GM18507 (cell line): ENCODE results near the gene PES1.
"Not testable (repeated sequence)": the region's sequence is repeated elsewhere in the genome, so short reads cannot be mapped to it uniquely, and the experiment has no call there.

Experiments
- DNase-seq: peaks from one replicate; pipeline ENCODE4 v3.0.0; 2011; ENCODE audit warnings: low read depth; ENCODE audit not compliant: insufficient read length; ENCODE audit errors: extremely low spot score
- FAIRE-seq: peaks from 2 replicates; lab custom pipeline; 2011; peaks lifted over from hg19 to GRCh38; lab: Jason Lieb, UNC

Gene PES1

DNA sequence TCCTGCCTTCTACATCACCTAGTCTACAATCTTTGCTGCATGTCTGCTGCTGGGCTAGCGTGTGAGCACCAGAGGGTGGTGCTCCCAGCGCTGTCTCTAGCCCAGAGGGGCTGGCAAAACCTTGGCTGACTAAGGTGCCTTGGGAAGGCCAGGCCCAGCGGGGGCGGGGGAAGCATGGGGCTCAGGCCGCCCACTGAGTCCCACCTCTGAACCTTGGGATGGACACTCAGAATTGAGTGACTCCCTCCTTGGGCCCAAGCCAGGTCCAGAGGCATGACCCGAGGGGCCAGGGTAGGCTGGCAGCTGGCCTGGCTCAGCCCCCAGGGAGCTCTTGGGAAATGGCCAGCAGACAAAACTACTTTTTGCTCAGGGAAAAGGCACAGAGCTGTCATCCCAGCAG is 9.7 kb downstream of the PES1 start:
- FAIRE-seq (no peak), DNase-seq (no peak)

DNA sequence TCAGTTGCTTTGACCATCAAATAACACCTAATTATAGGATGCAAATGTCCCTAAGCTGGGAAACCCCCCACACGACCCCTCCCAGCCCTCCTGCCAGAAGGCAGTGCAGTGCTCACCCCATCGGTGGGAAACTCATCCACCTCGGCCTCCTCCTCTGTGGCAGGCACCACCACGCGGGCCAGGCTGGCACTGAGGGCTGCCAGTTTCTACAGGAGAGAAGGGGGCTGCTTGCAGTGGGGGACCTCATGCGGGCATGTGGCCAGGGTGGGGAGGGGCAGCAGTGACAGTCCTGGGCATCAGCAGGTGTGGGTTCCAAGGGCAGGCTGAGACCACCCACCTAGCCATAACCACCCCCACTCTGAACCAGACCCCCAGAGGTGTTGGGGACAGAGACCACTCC is 10.8 kb downstream of the PES1 start:
- DNase-seq (no peak), FAIRE-seq (no peak)

DNA sequence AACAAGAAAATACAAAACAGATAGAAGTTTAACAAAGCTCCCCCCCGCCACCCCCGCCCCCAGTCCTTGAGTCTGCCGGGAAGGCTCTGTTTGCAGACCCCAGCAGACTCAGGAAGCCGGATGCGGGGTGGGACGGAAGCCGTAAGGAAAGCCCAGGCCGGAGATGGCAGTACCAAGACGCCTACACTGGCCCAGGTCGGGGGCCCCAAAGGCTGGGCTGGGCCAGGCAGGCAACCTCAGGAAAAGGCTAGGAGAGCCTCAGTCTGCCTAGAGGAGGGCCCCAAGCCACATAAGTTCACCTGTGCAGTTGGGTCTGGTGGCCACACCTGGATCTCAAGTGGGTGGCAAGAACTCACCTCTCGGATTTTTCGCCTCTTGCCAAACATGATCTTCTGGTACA is 13.2 kb downstream of the PES1 start:
- DNase-seq: no peak
- no peak for FAIRE-seq

DNA sequence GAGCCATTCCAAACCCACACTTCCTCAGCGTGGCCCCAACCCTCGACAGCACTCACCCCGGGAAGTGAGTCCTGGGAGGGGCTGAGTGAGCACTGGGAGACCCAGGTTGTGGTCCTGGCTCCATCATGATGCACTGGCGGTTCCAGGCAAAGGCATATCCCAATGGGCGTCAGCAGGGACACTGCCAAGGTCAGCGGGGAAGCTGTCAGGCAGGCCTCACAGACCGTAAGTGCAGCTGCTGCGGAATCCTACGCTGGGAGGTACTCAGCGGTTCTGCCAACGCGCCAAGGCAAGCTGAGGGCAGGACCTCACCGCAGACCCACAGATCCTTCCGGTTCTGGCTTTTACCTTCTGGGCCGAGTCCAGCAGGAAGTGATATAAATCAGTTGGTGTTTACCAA is 15.9 kb downstream of the PES1 start:
- no peak for DNase-seq
- FAIRE-seq: no peak

DNA sequence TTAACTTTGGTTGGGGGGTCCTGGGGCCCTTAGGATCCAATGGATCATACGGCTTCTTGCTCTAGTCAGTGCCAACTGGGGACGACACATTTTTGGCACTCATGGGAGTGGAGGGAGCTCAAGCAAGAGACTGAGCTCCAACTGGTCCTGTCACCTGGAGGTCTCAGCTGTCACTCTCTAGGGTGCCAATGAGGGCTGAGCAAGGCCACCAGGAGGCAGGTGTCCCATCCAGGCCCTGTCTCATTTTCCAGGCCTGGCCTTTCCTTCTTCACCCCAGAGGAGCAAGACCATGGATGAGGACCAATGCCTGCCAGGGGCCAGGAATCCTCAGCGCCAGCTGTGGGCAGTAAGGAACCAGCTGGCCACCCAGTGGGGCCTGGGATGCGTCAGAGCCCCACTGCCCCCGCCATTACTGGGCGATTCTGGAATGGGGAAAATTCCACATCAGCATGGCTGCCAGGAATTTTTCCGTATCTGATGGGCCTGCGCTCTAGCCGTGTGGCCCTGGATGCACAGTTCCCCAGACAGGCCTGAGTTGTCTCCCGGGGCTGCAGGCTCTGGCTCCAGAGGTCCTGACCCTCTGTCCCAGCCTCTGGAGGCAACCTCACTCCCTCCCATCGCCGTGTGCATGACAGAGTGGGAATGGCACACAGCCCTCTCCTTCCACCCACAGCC is 16.6 kb downstream of the PES1 start:
- no peak for DNase-seq
- FAIRE-seq: no peak

DNA sequence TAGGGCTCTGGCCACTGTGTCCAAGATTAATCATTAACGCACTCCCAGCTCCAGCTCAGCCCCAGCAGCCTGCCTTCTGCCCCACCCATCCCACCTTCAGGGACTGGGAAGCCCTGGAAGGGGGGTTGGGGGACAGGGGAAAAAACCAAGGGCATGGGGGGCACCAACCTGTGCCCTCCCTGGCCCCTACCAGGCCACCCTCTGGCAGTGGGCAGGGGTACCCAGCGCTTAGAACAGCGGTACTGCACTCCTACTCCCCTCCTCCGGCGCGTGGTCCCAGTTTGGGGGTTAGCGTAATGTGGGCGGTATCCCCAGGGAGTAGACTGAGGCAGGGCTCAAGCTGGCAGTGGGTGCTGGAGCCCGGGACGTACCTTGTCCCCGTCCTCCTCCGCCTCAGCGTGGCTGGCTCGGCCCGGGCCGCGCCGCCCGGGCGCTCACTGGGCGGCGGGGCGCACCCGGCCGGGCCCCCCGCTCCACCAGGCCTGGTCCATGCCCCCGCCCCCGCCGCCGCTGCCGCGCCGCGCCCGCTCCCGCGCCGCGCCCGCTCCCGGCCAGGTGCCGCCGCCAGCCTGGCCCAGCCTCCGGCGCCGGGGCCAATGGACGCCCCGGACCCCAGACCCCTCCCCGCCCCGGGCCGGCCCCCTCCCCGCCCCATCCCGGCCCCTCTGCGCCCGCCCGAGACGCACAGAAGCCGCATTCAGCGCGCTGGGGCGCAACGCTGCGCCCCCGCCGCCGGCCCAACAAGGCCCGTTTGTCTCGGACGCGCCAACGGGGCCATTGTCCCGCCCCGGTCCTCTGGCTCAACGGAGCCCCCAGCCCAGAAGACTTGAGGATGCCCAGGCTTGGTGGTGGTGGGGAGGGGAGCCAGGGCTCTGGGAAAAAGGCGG is 17.4 kb downstream of the PES1 start, which contains the start of gene GAL3ST1:
GAL3ST1 (minus strand) TSS at position 571 of the 887 bp plus-strand sequence. CDS start 17,273 bp downstream, outside the sequence.
- no peak for FAIRE-seq
- DNase-seq: no peak

DNA sequence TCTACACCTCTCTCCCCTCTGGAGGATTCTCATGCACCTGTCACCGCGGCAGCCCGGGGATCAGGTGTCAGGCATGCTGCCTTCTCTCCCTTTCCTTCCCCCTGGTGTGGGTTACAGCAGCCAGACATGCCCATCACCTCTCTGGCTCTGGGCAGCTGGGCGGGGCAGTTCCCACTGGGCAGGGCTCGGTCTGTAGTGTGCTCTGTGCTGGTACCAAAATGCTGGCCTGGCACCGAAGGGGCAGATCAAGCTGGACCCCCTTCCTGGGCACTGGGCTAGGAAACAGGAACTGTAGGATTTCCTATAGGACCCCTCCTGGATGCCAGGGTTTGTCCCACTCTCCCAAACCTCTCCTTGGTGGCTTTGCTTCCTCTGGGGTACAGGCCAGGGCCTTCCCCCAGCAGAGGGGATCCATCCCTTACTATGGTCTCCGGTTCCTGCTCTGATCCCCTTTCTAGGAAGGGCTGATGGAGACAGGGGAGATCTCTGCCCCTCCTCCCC is 18.1 kb downstream of the PES1 start:
- FAIRE-seq (no peak), DNase-seq (no peak)

DNA sequence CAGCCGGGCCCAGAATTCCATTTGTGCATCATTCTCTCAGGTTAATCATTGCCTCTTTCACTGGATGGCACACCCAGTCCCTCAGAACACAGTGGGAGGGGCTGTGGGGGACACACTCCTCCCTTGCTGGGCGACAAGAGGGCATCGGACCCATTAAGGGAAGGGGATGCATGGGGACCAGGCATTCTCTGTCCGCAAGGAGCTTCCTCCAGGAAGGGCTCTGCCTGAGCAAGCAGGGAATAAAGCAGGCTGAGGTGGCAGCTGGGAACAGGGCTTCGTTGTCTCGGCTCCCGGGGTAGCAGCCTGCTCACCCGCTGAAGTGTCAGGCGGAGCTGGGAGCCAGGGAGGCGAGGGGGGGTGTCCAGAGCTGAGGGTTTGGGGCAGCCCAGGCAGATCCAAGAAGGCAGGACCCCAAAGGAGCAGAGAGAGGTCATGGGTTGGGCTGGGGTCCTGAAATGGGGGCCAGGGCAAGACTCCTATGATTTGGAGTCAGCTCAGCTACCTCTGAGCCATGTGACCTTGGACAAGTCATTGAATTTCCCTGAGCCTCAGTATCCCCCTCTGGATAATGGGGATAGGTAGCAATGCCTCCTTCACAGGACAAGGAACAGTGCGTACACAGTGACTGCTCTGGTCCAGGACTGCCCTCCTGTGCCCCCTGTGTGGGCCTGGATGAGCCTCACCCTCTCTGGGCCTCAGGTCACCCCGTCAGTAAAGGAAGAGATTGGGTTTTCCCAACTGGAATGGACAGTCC is 18.7 kb downstream of the PES1 start:
- DNase-seq (no peak), FAIRE-seq (no peak)

DNA sequence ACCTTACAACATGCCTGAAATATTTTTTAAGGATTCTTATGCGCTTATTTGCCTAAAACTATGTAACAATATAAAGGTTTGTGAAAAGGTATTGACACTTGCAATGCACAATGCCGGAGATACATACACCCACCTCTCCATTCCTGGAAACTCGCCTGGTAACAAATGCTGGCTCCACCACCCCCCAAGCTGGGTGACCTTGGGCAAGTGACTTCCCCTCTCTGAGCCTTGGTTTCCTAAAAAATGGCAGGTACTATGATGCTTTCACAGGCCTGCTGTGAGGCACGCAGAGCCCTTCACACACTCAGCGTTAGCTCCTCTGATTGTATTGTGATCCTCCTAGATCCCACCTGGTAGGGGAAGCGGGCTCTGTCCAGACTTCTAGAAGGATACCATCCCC is 19.5 kb downstream of the PES1 start:
- no peak for DNase-seq
- FAIRE-seq: no peak

DNA sequence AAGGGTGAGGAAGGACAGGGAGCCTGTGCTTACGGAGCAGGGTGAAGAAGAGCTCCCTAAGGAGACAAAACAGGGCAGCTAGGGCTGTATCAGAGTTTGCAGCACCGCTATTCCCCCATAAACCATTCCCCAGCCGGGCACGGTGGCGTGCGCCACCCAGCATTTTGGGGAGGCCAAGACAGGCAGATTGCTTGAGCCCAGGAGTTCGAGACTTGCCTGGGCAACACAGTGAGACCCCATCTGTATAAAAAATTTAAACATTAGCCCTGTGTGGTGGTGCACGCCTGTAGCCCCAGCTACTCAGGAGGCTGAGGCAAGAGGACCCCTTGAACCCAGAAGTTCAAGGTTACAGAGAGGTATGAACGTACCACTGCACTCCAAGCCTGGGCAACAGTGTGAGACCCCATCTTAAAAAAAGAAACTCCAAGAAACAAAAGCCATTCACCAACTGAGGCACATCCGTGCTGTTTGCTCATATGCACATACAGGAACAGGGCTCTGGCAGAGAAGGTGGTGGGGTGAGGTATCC is 22.0 kb downstream of the PES1 start:
- FAIRE-seq: no peak

DNA sequence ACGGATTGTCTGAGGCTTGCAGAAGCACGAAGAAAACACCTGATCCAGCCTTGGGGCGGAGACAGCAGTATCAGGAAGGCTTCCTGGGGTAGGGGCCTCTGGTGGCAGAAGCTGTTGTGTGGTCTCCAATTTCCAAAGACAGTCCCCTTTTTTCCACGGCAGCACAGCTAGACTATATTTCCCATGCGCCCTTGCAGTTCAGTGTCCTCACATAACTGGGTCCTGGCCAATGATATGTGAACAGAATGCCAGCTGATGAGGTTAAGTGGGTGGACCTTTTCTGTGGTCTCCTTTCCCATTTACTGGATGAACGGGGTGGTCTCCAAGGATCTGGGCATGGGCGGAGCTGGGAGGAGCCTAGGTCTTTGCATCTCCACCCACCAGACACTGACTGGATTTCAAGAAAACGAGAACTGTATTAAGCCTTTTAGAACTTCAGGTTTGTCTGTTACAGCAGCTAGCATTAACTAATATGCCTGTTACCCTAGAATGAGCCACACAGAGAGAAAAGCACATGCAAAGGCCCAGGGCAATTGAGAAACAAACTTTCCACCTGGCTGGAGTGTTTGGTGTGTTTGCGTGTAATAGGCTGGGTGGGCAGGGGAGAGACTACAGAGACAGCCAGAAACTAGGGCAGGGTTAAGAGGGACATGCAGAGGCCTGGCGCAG is 23.4 kb downstream of the PES1 start:
- DNase-seq (no peak), FAIRE-seq (no peak)

More for the DNA sequence above, 22.0 kb downstream of the PES1 start:
- DNase-seq: no peak

DNA sequence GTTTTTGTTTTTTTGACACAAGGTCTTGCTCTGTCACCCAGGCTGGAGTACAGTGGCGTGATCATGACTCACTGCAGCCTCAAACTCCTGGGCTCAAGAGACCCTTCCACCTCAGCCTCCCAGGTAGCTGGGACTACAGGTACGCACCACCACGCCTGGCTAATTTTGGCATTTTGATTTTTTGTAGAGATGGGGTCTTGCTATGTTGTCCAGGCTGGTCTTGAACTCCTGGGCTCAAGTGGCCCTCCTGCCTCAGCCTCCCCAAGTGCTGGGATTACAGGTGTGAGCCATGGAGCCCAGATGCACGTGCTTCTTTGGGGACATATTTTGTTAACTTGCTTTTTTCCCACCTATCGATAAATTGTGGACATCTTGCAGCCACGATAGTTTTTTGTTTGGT is 24.4 kb downstream of the PES1 start:
- DNase-seq, FAIRE-seq: not testable (repeated sequence)

DNA sequence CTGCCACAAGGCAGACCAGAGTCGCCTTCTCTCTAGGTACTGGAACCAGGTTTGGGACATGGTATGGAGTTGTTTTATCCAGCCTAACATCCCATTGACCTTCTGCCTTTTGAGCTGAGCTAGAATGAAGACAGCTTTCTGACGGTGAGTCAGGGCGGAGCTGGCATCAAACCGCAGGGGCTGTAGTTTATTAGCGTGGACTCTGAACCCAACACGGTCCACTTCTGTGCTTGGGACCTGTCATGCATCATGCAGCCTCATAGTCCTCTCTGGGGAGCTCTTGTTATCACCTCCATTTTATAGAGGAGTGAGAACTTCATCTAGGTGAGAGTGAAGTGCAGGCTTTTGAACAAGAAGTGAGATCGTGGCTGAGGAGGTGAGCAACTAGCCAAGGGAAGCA is 25.6 kb downstream of the PES1 start:
- no peak for FAIRE-seq
- DNase-seq: no peak

DNA sequence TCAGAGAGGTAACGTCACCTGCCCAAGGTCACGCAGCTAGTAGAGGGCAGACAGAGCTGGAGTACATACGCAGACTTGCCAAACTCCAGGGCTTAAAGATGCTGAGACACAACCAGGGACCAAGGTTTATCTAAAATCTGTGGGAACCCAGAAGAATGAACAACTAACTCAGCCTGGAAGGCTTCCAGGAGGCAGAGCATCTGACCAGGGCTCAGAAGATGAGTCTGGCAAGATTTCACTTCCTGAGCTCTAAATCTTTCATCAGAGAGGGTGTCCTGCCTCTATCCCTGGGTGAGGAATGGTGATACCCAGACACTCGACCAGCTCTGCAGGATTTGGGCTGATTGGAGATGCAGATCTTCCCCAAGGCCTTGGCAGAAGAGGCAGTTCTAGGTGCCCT is 26.4 kb downstream of the PES1 start:
- DNase-seq: no peak
- FAIRE-seq: no peak

DNA sequence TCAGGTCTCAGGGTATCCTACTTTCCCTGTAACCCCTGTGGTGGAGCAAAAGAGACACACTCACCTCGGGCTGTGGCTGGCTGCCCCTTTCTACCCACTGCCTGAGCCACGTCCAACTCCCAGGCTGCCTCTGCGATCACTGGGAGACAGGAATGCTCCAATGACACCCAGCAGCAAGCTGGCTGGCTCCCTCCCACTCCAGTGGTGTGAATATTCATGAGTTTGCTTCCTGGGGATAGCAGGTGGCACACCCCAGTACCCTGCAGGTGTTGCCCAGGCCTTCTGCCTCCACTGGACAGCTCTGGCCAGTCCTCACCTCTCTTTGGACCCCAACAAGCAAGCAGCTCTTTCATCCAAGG is 27.0 kb downstream of the PES1 start:
- no peak for FAIRE-seq
- DNase-seq: no peak

DNA sequence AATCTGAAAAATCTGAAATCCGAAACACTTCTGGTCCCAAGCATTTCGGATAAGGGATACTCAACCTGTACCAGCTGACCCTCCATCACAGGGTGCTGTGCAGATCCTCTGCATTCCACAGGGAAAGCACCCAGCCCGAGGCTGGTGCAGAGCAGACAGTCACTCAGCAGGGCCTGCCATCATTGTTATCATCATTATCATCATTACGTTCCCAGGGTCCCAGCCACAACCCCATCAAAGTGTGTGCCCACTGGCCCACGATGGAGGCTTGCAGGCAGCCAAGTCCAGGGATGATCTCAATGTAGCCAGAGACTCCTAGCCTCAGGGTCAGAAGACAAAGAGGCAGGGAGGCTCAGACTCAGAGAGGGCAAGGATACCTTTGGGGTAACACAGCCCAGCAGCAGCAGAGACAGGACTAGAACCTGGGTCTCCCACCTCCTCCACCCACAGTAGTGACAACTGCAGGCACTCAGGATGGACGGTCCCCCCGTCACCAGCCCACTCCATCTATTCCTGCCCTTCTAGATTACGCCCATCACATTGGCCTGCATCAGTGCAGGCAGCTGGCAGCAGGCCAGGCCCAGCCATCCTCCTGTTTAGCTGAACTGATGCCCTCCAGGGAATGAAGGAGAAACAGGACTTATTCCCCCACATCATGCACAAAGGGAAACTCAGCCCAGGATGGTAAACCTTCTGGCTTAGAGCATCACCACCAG is 27.5 kb downstream of the PES1 start:
- FAIRE-seq (no peak), DNase-seq (no peak)

DNA sequence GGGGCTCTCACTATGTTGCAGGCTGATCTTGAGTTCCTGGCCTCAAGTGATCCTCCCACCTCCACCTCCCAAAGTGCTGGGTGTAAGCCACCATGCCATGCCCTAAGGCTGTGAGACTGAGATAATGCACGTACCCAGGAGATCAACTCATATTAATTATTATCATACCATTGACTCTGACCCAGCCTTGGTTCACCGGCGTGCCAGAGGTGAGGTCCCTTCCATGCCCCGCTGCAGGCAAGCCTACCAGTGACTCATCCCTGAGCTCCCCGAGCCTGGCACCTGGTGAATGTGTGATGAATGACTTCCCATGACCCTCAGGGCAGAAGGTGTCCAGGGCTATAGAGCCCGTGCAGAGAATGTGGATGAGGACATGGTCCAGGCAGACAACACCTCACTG is 29.3 kb downstream of the PES1 start:
- FAIRE-seq (no peak), DNase-seq (no peak)

DNA sequence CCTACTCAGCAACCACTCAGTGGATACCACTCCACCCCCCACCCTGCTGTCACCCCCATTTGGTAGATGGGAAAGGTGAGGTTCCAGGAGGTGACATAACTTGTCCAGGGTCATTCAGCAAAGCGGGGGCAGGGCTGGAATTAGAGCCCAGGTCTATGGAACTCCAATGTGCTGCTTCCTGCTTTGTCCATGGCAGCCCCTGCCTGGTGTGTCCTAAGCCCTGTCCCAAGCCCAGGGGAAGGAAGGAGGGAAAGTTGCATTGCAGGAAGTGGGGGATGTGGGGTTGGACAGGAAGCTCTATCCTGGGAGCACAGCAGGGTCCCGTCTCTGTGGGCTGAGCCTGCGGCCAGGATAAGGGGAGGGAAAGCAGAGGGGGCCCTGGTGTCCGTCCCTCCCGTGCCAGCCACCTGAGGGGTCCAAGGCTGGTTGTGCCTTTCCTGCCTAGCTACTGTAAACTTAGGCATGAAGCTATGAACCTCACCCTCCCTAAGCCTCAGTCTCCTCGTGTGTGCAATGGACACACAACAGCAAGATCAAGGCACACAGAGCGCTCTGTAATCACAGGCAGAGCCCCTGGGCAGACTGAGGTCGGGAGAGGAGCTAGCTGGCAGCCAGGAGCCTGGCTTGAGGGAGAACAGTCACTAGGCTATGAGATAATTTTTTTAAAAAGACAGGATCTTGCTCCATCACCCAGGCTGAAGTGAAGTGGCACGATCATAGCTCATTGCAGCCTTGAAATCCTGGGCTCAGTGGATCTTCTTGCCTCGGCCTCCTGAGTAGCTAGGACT is 30.1 kb downstream of the PES1 start:
- DNase-seq: no peak
- no peak for FAIRE-seq
